AG10803 (cell line): ENCODE measurements around the gene CHD8.

Experiments
- DNase-seq: peaks from one replicate; pipeline ENCODE4 v3.0.0; 2010; ENCODE audit warnings: low read depth
- H3K4me3 ChIP-seq: 2 replicates; pipeline ENCODE4 v1.5.1; 2011; ENCODE audit warnings: mild to moderate bottlenecking, low read length, control low read depth
- CTCF ChIP-seq: conservative IDR thresholded peaks from 2 replicates; pipeline ENCODE4 v1.5.1; 2011; ENCODE audit warnings: mild to moderate bottlenecking, low read length, control low read depth, inconsistent platforms

CHD8 gene

GRCh38 chr14:21455912-21456667, at the start of gene CHD8:
Gene CHD8, minus strand, starts transcription at chr14:21456123. Its CDS starts 24,480 bp downstream, at chr14:21431643.
- DNase-seq, result peak; percentile 100
- TF ChIP-seq CTCF, result peak; percentile 60
- H3K4me3 ChIP-seq, result peak within 1 kb of the TSS; percentile 94

GRCh38 chr14:21505012-21505553, 49.2 kb upstream of the CHD8 start:
- DNase-seq, result no peak
- no peak for TF ChIP-seq CTCF

GRCh38 chr14:21503376-21503775, 47.5 kb upstream of the CHD8 start:
- no peak for DNase-seq
- TF ChIP-seq CTCF, result no peak
- H3K4me3 ChIP-seq, result no peak overlapping the region

More at GRCh38 chr14:21505012-21505553, 49.2 kb upstream of the CHD8 start:
- no peak overlapping the region for H3K4me3 ChIP-seq

- H3K4me3 ChIP-seq, result no peak overlapping the region
- DNase-seq, result no peak
- no peak for TF ChIP-seq CTCF
Observed at GRCh38 chr14:21501568-21501967, 45.6 kb upstream of the CHD8 start.

GRCh38 chr14:21498540-21499526, 42.9 kb upstream of the CHD8 start:
- peak; percentile 52 for DNase-seq
- no peak overlapping the region for H3K4me3 ChIP-seq
- TF ChIP-seq CTCF, result peak; percentile 61

- DNase-seq, result peak; percentile 31
- no peak overlapping the region for H3K4me3 ChIP-seq
- no peak for TF ChIP-seq CTCF
Observed at GRCh38 chr14:21496453-21496852, 40.5 kb upstream of the CHD8 start.
